Activated naive CD8-positive, alpha-beta T cell treated with anti-CD3 and anti-CD28 coated beads, Interleukin-2, amount 10 ng/mL, durations not matched to agents 7 days and 5 days (primary cell): ENCODE measurements around the gene CYP1A2. TPM values are rescaled to one million over a fixed set of nuclear protein-coding genes. Genes with fewer than 3 reads are reported as not detected.

Experiments used
- ATAC-seq: fragments of 150-1000 bp; cut with Tn5 transposase; one replicate; pipeline ENCODE4 v1.10.0; 2021; ENCODE audit warnings: low read depth, moderate library complexity
- POLR2A ChIA-PET: fragments of 350-600 bp; sonication (Branson Sonifier 250); formaldehyde crosslinking; loops from one replicate; lab custom pipeline; 2021; ENCODE audit warnings: antibody characterized with exemption; lab: Charles Lee
- DNase-seq: peaks from one replicate; pipeline ENCODE4 v3.0.0; 2021
- H3K27ac Mint-ChIP-seq: one replicate; pipeline ENCODE4 v1.8.0; 2022; ENCODE audit warnings: mild to moderate bottlenecking, mixed read lengths
- H3K27me3 Mint-ChIP-seq: one replicate; pipeline ENCODE4 v1.8.0; 2022; ENCODE audit warnings: mild to moderate bottlenecking, moderate library complexity, mixed read lengths
- H3K36me3 Mint-ChIP-seq: one replicate; pipeline ENCODE4 v1.8.0; 2021; ENCODE audit warnings: mild to moderate bottlenecking, mixed read lengths
- H3K4me1 Mint-ChIP-seq: one replicate; pipeline ENCODE4 v1.8.0; 2021; ENCODE audit warnings: mixed read lengths
- H3K4me3 Mint-ChIP-seq: one replicate; pipeline ENCODE4 v1.8.0; 2022; ENCODE audit warnings: mild to moderate bottlenecking, moderate library complexity, mixed read lengths
- H3K9me3 Mint-ChIP-seq: one replicate; pipeline ENCODE4 v1.8.0; 2021; ENCODE audit warnings: mixed read lengths
- total RNA-seq, 2 experiments: library from RNA; stranded (reverse); gene quantifications; one replicate each; pipeline ENCODE4 v1.2.3, GENCODE V29; 2021

Gene CYP1A2
- not detected for total RNA-seq

GRCh38 chr15:74748322-74748946 lies at the start of gene CYP1A2:
Gene CYP1A2 (plus strand): TSS chr15:74748845. CDS start chr15:74749739, 894 bp downstream.
- Mint-ChIP-seq H3K9me3 (no peaks in the 10 kb centered on the region), H3K4me1 (no peaks in the 10 kb centered on the region), H3K36me3 (no peaks in the 10 kb centered on the region), H3K27ac (no peak within 1 kb of the TSS), H3K27me3 (peaks cover 2% of the 10 kb centered on the region), H3K4me3 (no peak within 1 kb of the TSS)
- DNase-seq = no peak
- POLR2A ChIA-PET = no interaction called here
- ATAC-seq = no peak

GRCh38 chr15:74709011-74709410 lies 39.6 kb upstream of the CYP1A2 start:
- Mint-ChIP-seq H3K4me3 (no peak overlapping the region), H3K36me3 (peaks cover 4% of the 10 kb centered on the region), H3K27ac (no peak overlapping the region), H3K9me3 (peaks cover 6% of the 10 kb centered on the region), H3K27me3 (peaks cover 25% of the 10 kb centered on the region), H3K4me1 (peaks cover 13% of the 10 kb centered on the region)
- POLR2A ChIA-PET = interaction anchor here (0.8 kb wide), 1 partner anchor 15 kb away, joined by 3 read pairs; no protein-coding TSS in a partner anchor
- ATAC-seq (no peak), DNase-seq (no peak)

- Mint-ChIP-seq H3K4me3 (peak overlapping the region; percentile 57), H3K4me1 (peaks cover 13% of the 10 kb centered on the region), H3K36me3 (peaks cover 4% of the 10 kb centered on the region), H3K9me3 (peaks cover 6% of the 10 kb centered on the region), H3K27me3 (peaks cover 25% of the 10 kb centered on the region), H3K27ac (peak overlapping the region; percentile 89)
- DNase-seq (no peak), ATAC-seq (no peak)
- POLR2A ChIA-PET = interaction anchor here (0.8 kb wide), 1 partner anchor 14 kb away, joined by 3 read pairs; no protein-coding TSS in a partner anchor
Observed at GRCh38 chr15:74709892-74710291, 38.8 kb upstream of the CYP1A2 start.

GRCh38 chr15:74710319-74711094 lies 38.1 kb upstream of the CYP1A2 start:
- DNase-seq = no peak
- H3K4me3 Mint-ChIP-seq = peak overlapping the region; percentile 57
- ATAC-seq = no peak
- H3K4me1 Mint-ChIP-seq = peaks cover 13% of the 10 kb centered on the region
- peaks cover 6% of the 10 kb centered on the region for H3K9me3 Mint-ChIP-seq
- H3K27me3 Mint-ChIP-seq = peaks cover 25% of the 10 kb centered on the region
- H3K27ac Mint-ChIP-seq = peak overlapping the region; percentile 89
- POLR2A ChIA-PET = no interaction called here
- peaks cover 4% of the 10 kb centered on the region for H3K36me3 Mint-ChIP-seq

- ATAC-seq = no peak
- POLR2A ChIA-PET = no interaction called here
- Mint-ChIP-seq H3K36me3 (peaks cover 4% of the 10 kb centered on the region), H3K27ac (no peak overlapping the region), H3K4me1 (peaks cover 13% of the 10 kb centered on the region), H3K4me3 (no peak overlapping the region), H3K9me3 (peaks cover 6% of the 10 kb centered on the region), H3K27me3 (peaks cover 13% of the 10 kb centered on the region)
- DNase-seq = no peak
Observed at GRCh38 chr15:74712311-74712710, 36.3 kb upstream of the CYP1A2 start.

GRCh38 chr15:74716651-74717050 lies 32.0 kb upstream of the CYP1A2 start:
- Mint-ChIP-seq H3K4me3 (no peak overlapping the region), H3K27me3 (no peaks in the 10 kb centered on the region), H3K27ac (no peak overlapping the region), H3K9me3 (no peaks in the 10 kb centered on the region), H3K4me1 (no peaks in the 10 kb centered on the region), H3K36me3 (no peaks in the 10 kb centered on the region)
- ATAC-seq = no peak
- DNase-seq = no peak
- POLR2A ChIA-PET = no interaction called here

GRCh38 chr15:74722591-74722990 lies 26.1 kb upstream of the CYP1A2 start:
- Mint-ChIP-seq H3K27me3 (peaks cover 4% of the 10 kb centered on the region), H3K4me3 (no peak overlapping the region), H3K9me3 (no peaks in the 10 kb centered on the region), H3K4me1 (peaks cover 17% of the 10 kb centered on the region), H3K27ac (no peak overlapping the region), H3K36me3 (no peaks in the 10 kb centered on the region)
- POLR2A ChIA-PET = no interaction called here
- DNase-seq (no peak), ATAC-seq (no peak)

- no peak overlapping the region for H3K27ac Mint-ChIP-seq
- no peaks in the 10 kb centered on the region for H3K9me3 Mint-ChIP-seq
- H3K36me3 Mint-ChIP-seq = no peaks in the 10 kb centered on the region
- ATAC-seq (no peak), DNase-seq (no peak)
- peak overlapping the region; percentile 79 for H3K4me3 Mint-ChIP-seq
- H3K27me3 Mint-ChIP-seq = peaks cover 4% of the 10 kb centered on the region
- peaks cover 19% of the 10 kb centered on the region for H3K4me1 Mint-ChIP-seq
- POLR2A ChIA-PET = interaction anchor here (0.6 to 1.1 kb wide), 2 partner anchors 14 to 22 kb away, joined by 3 to 5 read pairs; no protein-coding TSS in a partner anchor
Observed at GRCh38 chr15:74723187-74723586, 25.5 kb upstream of the CYP1A2 start.

GRCh38 chr15:74723754-74724334 lies 24.8 kb upstream of the CYP1A2 start:
- Mint-ChIP-seq H3K9me3 (no peaks in the 10 kb centered on the region), H3K4me1 (peaks cover 19% of the 10 kb centered on the region), H3K36me3 (no peaks in the 10 kb centered on the region), H3K27ac (no peak overlapping the region), H3K27me3 (peaks cover 4% of the 10 kb centered on the region), H3K4me3 (peak overlapping the region; percentile 79)
- POLR2A ChIA-PET = interaction anchor here (0.6 to 1.1 kb wide), 2 partner anchors 14 to 23 kb away, joined by 3 to 5 read pairs; no protein-coding TSS in a partner anchor
- no peak for DNase-seq
- no peak for ATAC-seq

GRCh38 chr15:74724570-74725224 lies 23.9 kb upstream of the CYP1A2 start:
- no peaks in the 10 kb centered on the region for H3K36me3 Mint-ChIP-seq
- peak overlapping the region; percentile 79 for H3K4me3 Mint-ChIP-seq
- H3K27me3 Mint-ChIP-seq = peaks cover 4% of the 10 kb centered on the region
- H3K9me3 Mint-ChIP-seq = no peaks in the 10 kb centered on the region
- POLR2A ChIA-PET = interaction anchor here (1.1 to 1.8 kb wide), 4 partner anchors 15 to 65 kb away, joined by 3 to 5 read pairs (median 4); partner anchors contain the start of gene EDC3
- peaks cover 19% of the 10 kb centered on the region for H3K4me1 Mint-ChIP-seq
- DNase-seq (no peak), ATAC-seq (no peak)
- peak overlapping the region; percentile 76 for H3K27ac Mint-ChIP-seq

- no peaks in the 10 kb centered on the region for H3K9me3 Mint-ChIP-seq
- H3K27me3 Mint-ChIP-seq = peaks cover 4% of the 10 kb centered on the region
- H3K4me3 Mint-ChIP-seq = peak within 1 kb of the TSS; percentile 79
- POLR2A ChIA-PET = interaction anchor here (0.7 to 2.1 kb wide), 10 partner anchors 26 to 110 kb away, joined by 3 to 8 read pairs (median 4); partner anchors contain the start of gene EDC3
- peaks cover 20% of the 10 kb centered on the region for H3K4me1 Mint-ChIP-seq
- peak within 1 kb of the TSS; percentile 90 for H3K27ac Mint-ChIP-seq
- H3K36me3 Mint-ChIP-seq = no peaks in the 10 kb centered on the region
- DNase-seq (peak; percentile 45), ATAC-seq (no peak)
Observed at GRCh38 chr15:74725225-74725774, 23.3 kb upstream of the CYP1A2 start, which contains the start of gene CYP1A1. Gene CYP1A1 (minus strand): TSS chr15:74725528. CDS start chr15:74723097, 2,431 bp downstream.
